PFSK-1 (cell line): Measurements from ENCODE around the gene SRD5A1.

Experiments
- FOXP2 ChIP-seq: optimal IDR thresholded peaks from 2 replicates; pipeline ENCODE3; 2011; ENCODE audit warnings: borderline replicate concordance, control low read depth, inconsistent platforms; ENCODE audit not compliant: insufficient read depth; ENCODE audit errors: extremely low read length, extremely low read depth
- POLR2AphosphoS5 ChIP-seq: IDR thresholded peaks from 2 replicates; pipeline ENCODE4 v1.6.1; 2012; ENCODE audit warnings: low read depth, mild to moderate bottlenecking, control low read depth, low read length, moderate library complexity
- SIN3A ChIP-seq: IDR thresholded peaks from 2 replicates; pipeline ENCODE4 v1.6.1; 2012; ENCODE audit warnings: mild to moderate bottlenecking, low read length, moderate library complexity, borderline replicate concordance; ENCODE audit not compliant: insufficient read depth
- TAF1 ChIP-seq: IDR thresholded peaks from 2 replicates; pipeline ENCODE4 v1.6.1; 2012; ENCODE audit warnings: low read length, control low read depth, borderline replicate concordance; ENCODE audit not compliant: insufficient read depth
- TF ChIP-seq, protein P1 (sequence below), 2 experiments: IDR thresholded peaks; 2 replicates each; pipeline versions ENCODE4 v1.6.1 to v1.8.0; 2011 to 2012; ENCODE audit warnings: low read depth in 2 of 2, low read length in 2 of 2, control low read depth in 1 of 2, inconsistent platforms in 1 of 2, mild to moderate bottlenecking in 1 of 2, moderate library complexity in 1 of 2; ENCODE audit not compliant: insufficient read depth in 1 of 2

SRD5A1 gene

GRCh38 chr5:6608016-6608415, 25.2 kb upstream of the SRD5A1 start:
- TF ChIP-seq POLR2AphosphoS5 (no peak), SIN3A (no peak), TAF1 (no peak), FOXP2 (no peak)
- TF ChIP-seq, protein P1, sequence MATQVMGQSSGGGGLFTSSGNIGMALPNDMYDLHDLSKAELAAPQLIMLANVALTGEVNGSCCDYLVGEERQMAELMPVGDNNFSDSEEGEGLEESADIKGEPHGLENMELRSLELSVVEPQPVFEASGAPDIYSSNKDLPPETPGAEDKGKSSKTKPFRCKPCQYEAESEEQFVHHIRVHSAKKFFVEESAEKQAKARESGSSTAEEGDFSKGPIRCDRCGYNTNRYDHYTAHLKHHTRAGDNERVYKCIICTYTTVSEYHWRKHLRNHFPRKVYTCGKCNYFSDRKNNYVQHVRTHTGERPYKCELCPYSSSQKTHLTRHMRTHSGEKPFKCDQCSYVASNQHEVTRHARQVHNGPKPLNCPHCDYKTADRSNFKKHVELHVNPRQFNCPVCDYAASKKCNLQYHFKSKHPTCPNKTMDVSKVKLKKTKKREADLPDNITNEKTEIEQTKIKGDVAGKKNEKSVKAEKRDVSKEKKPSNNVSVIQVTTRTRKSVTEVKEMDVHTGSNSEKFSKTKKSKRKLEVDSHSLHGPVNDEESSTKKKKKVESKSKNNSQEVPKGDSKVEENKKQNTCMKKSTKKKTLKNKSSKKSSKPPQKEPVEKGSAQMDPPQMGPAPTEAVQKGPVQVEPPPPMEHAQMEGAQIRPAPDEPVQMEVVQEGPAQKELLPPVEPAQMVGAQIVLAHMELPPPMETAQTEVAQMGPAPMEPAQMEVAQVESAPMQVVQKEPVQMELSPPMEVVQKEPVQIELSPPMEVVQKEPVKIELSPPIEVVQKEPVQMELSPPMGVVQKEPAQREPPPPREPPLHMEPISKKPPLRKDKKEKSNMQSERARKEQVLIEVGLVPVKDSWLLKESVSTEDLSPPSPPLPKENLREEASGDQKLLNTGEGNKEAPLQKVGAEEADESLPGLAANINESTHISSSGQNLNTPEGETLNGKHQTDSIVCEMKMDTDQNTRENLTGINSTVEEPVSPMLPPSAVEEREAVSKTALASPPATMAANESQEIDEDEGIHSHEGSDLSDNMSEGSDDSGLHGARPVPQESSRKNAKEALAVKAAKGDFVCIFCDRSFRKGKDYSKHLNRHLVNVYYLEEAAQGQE (IDR thresholded peaks at IDR 0.05; ENCODE audit: insufficient read depth in 1 of 2, low read depth in 2 of 2, low read length in 2 of 2) = no peak

DNA sequence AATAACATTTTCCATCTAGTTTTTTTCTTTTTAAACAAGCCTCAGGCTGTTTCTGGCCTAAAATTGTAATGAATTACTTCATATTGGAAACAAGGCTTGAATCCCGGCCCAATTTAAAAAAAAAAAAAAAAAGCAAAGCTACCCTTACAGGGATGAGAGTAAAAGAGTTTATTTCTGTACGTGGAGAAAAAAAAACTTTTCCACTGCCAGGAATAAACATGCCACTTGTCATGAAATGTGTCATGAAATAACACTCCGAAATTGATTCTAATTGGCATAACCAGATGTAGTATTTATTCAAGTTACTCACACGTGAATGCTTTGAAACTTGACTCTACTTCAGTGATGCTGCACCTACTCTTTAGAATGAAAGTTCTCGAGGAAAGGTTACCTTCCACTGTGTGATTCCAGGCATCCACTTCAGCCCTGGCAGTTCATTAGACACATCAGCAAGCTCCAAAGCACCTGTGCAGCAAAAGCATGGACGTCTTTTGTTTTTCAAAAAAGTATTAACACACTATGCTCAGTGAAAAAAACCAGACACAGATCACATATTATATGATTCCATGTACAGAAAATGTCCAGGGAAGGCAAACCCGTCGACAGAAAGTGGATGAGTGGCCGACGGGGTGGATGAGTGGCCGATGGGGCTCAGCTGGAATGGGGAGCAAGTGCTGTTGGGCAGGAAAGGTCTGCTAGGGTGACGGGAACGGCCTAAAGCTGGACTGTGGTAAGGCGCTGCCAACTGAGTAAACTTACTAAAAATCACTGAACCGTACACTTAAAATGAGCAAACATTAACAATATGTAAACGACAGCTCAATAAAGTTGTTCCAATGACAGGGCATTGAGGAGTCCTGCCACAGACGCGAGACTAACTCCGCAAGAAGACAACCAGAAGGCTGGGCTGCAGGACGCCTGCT, 21.6 kb upstream of the SRD5A1 start:
- TF ChIP-seq, protein P1 (IDR thresholded peaks at IDR 0.05; ENCODE audit: insufficient read depth in 1 of 2, low read depth in 2 of 2, low read length in 2 of 2) = no peak
- TF ChIP-seq POLR2AphosphoS5 = no peak
- TF ChIP-seq TAF1 = no peak
- TF ChIP-seq FOXP2 = no peak
- no peak for TF ChIP-seq SIN3A

DNA sequence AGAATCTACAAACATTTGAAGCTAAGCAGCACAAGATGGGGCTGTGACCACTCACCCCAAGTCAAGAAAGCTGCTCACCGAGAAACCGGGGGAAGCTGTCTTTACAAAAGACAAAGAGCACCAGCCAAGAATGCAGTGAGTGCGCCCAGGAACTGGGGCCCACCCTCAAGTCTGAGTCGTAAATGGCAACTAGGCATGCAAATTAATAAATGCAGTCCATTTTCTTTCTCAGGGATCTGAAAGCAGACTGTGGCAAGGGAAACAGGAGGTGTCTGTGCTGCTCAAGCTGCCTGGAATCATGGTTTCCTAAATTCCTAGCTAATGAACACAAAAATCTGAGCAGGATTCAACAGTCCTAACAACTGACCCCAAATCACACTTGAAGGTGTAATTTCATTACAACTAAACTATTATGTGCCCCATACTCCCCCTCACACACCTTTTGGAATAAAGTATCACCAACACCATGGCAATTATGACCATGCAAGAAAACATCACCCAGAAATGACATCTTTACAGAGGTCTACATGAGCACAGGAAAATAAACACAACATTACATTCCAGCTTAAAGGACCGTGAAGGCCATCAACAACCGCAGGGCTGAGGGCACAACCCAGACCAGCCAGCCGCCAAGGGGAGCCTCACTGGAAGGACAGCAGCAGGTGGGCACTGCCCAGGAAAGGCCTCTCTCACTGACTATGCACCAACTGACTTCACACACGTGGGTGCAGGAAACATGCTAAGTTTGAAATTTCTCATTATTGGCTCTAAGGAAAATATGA, 18.0 kb upstream of the SRD5A1 start:
- TF ChIP-seq FOXP2 = no peak
- TF ChIP-seq TAF1 = no peak
- no peak for TF ChIP-seq POLR2AphosphoS5
- TF ChIP-seq SIN3A = no peak
- TF ChIP-seq, protein P1 (IDR thresholded peaks at IDR 0.05; ENCODE audit: insufficient read depth in 1 of 2, low read depth in 2 of 2, low read length in 2 of 2) = no peak

DNA sequence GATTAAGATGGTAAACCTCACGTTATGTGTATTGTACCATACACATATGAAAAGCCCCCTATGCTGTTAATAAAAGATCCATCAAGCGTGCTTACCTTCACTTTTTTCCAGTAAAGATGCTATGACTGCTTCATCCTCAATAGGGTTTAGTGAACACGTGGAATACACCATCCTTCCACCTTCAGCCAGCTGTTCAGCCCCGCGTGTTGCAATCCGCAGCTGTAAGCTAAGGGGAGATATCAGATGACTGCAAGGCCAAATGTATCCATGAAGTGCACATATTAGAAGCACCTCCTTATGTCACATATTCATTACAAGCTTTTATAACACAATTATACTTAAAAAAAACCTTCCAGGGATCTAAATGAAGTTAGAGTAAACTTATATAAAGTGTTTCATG, 16.6 kb upstream of the SRD5A1 start:
- TF ChIP-seq, protein P1 (IDR thresholded peaks at IDR 0.05; ENCODE audit: insufficient read depth in 1 of 2, low read depth in 2 of 2, low read length in 2 of 2) = no peak
- TF ChIP-seq SIN3A = no peak
- no peak for TF ChIP-seq TAF1
- no peak for TF ChIP-seq FOXP2
- no peak for TF ChIP-seq POLR2AphosphoS5
